Measurements from ENCODE around the gene MROH7. TPM values are rescaled to one million over a fixed set of nuclear protein-coding genes. Genes with fewer than 3 reads are reported as not detected.

MROH7 gene
- total and polyA plus RNA-seq, 4 donors, result 0.07 to 2.8 (median 0.58) TPM

DNA sequence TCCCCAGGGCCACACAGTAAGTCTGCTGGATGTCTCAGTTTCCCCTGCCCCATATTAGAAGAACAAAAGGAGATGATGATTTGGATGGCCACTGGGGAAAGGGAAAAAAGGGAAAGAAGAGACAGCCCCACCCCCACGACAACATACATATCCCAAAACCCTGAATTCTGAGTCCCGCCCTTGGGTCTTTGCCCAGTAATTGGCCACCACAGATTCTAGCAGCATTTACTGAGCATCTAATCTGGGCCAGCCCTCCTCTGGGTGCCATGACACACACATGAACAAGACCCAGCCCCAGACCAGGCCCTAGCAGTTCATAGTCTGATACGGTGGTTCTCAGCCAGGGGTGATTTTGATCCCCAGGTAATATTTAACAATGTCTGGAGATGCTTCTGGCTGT, 68.8 kb downstream of the MROH7 start:
- Histone ChIP-seq H3K27me3 (ENCODE audit: control insufficient read depth in 4 of 4, insufficient read depth in 4 of 4, low read length in 3 of 4) (no peaks in the 10 kb centered on the region), H3K27ac (ENCODE audit: low read depth in 1 of 2, low read length in 2 of 2) (no peak overlapping the region), H3K36me3 (ENCODE audit: control insufficient read depth in 4 of 4, insufficient read depth in 3 of 4, low read depth in 1 of 4, low read length in 3 of 4) (peaks cover 0 to 12% (median 6%) of the 10 kb centered on the region in 4 donors), H3K4me1 (ENCODE audit: control insufficient read depth in 4 of 4, insufficient read depth in 4 of 4, low read length in 3 of 4) (peaks cover 0 to 6% (median 2%) of the 10 kb centered on the region in 4 donors), H3K9ac (ENCODE audit: low read depth in 1 of 2, low read length in 2 of 2) (no peak overlapping the region), H3K9me3 (ENCODE audit: control insufficient read depth in 4 of 4, low read length in 3 of 4) (no peaks in the 10 kb centered on the region), H3K4me3 (ENCODE audit: low read depth in 1 of 3, low read length in 3 of 3) (no peak overlapping the region)
- TF ChIP-seq SP1 (IDR thresholded peaks at IDR 0.05) (no peak), RXRA (IDR thresholded peaks at IDR 0.05) (no peak), JUND (IDR thresholded peaks at IDR 0.05) (no peak), HNF4G (IDR thresholded peaks at IDR 0.05) (no peak), FOXA1 (IDR thresholded peaks at IDR 0.05) (no peak), NR2F2 (IDR thresholded peaks at IDR 0.05) (no peak), YY1 (IDR thresholded peaks at IDR 0.05) (no peak), EGR1 (IDR thresholded peaks at IDR 0.05; ENCODE audit: low read depth in 2 of 2) (no peak), RAD21 (IDR thresholded peaks at IDR 0.05) (no peak)
- TF ChIP-seq, protein P1, sequence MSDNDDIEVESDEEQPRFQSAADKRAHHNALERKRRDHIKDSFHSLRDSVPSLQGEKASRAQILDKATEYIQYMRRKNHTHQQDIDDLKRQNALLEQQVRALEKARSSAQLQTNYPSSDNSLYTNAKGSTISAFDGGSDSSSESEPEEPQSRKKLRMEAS (IDR thresholded peaks at IDR 0.05), result no peak
- TF ChIP-seq, protein P2, sequence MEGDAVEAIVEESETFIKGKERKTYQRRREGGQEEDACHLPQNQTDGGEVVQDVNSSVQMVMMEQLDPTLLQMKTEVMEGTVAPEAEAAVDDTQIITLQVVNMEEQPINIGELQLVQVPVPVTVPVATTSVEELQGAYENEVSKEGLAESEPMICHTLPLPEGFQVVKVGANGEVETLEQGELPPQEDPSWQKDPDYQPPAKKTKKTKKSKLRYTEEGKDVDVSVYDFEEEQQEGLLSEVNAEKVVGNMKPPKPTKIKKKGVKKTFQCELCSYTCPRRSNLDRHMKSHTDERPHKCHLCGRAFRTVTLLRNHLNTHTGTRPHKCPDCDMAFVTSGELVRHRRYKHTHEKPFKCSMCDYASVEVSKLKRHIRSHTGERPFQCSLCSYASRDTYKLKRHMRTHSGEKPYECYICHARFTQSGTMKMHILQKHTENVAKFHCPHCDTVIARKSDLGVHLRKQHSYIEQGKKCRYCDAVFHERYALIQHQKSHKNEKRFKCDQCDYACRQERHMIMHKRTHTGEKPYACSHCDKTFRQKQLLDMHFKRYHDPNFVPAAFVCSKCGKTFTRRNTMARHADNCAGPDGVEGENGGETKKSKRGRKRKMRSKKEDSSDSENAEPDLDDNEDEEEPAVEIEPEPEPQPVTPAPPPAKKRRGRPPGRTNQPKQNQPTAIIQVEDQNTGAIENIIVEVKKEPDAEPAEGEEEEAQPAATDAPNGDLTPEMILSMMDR (IDR thresholded peaks at IDR 0.05; ENCODE audit: low read depth, low read length, missing input control), result no peak
- TF ChIP-seq, protein P3, sequence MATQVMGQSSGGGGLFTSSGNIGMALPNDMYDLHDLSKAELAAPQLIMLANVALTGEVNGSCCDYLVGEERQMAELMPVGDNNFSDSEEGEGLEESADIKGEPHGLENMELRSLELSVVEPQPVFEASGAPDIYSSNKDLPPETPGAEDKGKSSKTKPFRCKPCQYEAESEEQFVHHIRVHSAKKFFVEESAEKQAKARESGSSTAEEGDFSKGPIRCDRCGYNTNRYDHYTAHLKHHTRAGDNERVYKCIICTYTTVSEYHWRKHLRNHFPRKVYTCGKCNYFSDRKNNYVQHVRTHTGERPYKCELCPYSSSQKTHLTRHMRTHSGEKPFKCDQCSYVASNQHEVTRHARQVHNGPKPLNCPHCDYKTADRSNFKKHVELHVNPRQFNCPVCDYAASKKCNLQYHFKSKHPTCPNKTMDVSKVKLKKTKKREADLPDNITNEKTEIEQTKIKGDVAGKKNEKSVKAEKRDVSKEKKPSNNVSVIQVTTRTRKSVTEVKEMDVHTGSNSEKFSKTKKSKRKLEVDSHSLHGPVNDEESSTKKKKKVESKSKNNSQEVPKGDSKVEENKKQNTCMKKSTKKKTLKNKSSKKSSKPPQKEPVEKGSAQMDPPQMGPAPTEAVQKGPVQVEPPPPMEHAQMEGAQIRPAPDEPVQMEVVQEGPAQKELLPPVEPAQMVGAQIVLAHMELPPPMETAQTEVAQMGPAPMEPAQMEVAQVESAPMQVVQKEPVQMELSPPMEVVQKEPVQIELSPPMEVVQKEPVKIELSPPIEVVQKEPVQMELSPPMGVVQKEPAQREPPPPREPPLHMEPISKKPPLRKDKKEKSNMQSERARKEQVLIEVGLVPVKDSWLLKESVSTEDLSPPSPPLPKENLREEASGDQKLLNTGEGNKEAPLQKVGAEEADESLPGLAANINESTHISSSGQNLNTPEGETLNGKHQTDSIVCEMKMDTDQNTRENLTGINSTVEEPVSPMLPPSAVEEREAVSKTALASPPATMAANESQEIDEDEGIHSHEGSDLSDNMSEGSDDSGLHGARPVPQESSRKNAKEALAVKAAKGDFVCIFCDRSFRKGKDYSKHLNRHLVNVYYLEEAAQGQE (IDR thresholded peaks at IDR 0.05), result no peak
- 88% methylated on average over 3 of the region's 3 CpGs for WGBS
- no peak for DNase-seq (ENCODE audit: low spot score)

DNA sequence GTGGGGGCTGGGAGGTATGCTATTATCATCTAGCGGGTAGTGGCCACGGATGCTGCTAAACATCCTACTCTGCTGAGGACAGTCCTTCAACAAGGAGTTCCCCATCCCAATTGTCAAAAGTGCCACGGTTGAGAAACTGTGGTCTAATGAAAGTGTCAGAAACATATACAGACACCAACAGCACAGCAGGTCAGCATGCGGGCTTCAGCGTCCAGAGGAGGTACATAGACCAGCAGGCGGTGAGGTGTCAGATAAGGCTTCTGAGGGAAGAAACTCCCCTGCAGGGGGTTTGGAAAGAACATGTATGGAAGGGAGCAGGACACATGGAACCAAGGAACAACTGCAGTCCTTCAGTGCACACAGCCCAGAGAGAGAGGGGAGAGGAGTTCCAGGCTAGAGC, 69.3 kb downstream of the MROH7 start:
- TF ChIP-seq, protein P2 (IDR thresholded peaks at IDR 0.05; ENCODE audit: low read depth, low read length, missing input control), result no peak
- TF ChIP-seq HNF4G (IDR thresholded peaks at IDR 0.05), result no peak
- H3K27me3 ChIP-seq (ENCODE audit: control insufficient read depth in 4 of 4, insufficient read depth in 4 of 4, low read length in 3 of 4), result no peaks in the 10 kb centered on the region
- peaks cover 0 to 12% (median 6%) of the 10 kb centered on the region in 4 donors for H3K36me3 ChIP-seq (ENCODE audit: control insufficient read depth in 4 of 4, insufficient read depth in 3 of 4, low read depth in 1 of 4, low read length in 3 of 4)
- WGBS, result 89% methylated on average over 6 of the region's 6 CpGs
- H3K9ac ChIP-seq (ENCODE audit: low read depth in 1 of 2, low read length in 2 of 2), result no peak overlapping the region
- peaks cover 0 to 7% (median 2%) of the 10 kb centered on the region in 4 donors for H3K4me1 ChIP-seq (ENCODE audit: control insufficient read depth in 4 of 4, insufficient read depth in 4 of 4, low read length in 3 of 4)
- no peak for DNase-seq (ENCODE audit: low spot score)
- H3K9me3 ChIP-seq (ENCODE audit: control insufficient read depth in 4 of 4, low read length in 3 of 4), result no peaks in the 10 kb centered on the region
- no peak overlapping the region for H3K4me3 ChIP-seq (ENCODE audit: low read depth in 1 of 3, low read length in 3 of 3)
- H3K27ac ChIP-seq (ENCODE audit: low read depth in 1 of 2, low read length in 2 of 2), result no peak overlapping the region

Data from liver (tissue), 9 donors.